Mesendoderm (in vitro differentiated cells): ENCODE measurements around the gene ZNF530. TPM values are rescaled to one million over a fixed set of nuclear protein-coding genes. Genes with fewer than 3 reads are reported as not detected.

ENCODE experiments used
- DNase-seq: peaks from one replicate; pipeline ENCODE4 v3.0.0; 2013
- H2AK5ac ChIP-seq: 2 replicates; pipeline ENCODE4 v1.6.1; 2013; ENCODE audit warnings: low read length, inconsistent platforms
- H2BK120ac ChIP-seq: 2 replicates; pipeline ENCODE4 v1.6.1; 2013; ENCODE audit warnings: low read depth, mild to moderate bottlenecking, low read length, moderate library complexity, mixed read lengths
- H2BK15ac ChIP-seq: replicated peaks from 2 replicates; pipeline ENCODE4 v1.6.1; 2013; ENCODE audit warnings: low read depth, mild to moderate bottlenecking, moderate library complexity
- H2BK5ac ChIP-seq: 2 replicates; pipeline ENCODE4 v1.6.1; 2013; ENCODE audit warnings: low read length, inconsistent platforms
- H3K18ac ChIP-seq: 2 replicates; pipeline ENCODE4 v1.6.1; 2013; ENCODE audit warnings: mild to moderate bottlenecking, low read length, mixed read lengths
- H3K23ac ChIP-seq: one replicate; pipeline ENCODE4 v1.6.1; 2013; ENCODE audit warnings: low read length
- H3K27ac ChIP-seq: 2 replicates; pipeline ENCODE4 v1.5.1; 2013; ENCODE audit warnings: low read depth, mild to moderate bottlenecking, inconsistent platforms, low read length, moderate library complexity
- H3K27me3 ChIP-seq: 2 replicates; pipeline ENCODE4 v1.6.1; 2013; ENCODE audit warnings: low read length, control low read depth, mild to moderate bottlenecking, inconsistent platforms; ENCODE audit not compliant: insufficient read depth, poor library complexity
- H3K36me3 ChIP-seq: 2 replicates; pipeline ENCODE4 v1.6.1; 2013; ENCODE audit warnings: low read length, inconsistent platforms; ENCODE audit not compliant: control insufficient read depth, insufficient read depth
- H3K4ac ChIP-seq: one replicate; pipeline ENCODE4 v1.6.1; 2013; ENCODE audit warnings: low read depth, mild to moderate bottlenecking, low read length, moderate library complexity
- H3K4me1 ChIP-seq: 2 replicates; pipeline ENCODE4 v1.6.1; 2013; ENCODE audit warnings: low read depth, low read length, inconsistent platforms; ENCODE audit not compliant: control insufficient read depth
- H3K4me2 ChIP-seq: 2 replicates; pipeline ENCODE4 v1.6.1; 2013; ENCODE audit warnings: low read length
- H3K4me3 ChIP-seq: 2 replicates; pipeline ENCODE4 v1.5.1; 2013; ENCODE audit warnings: mild to moderate bottlenecking, low read length
- H3K56ac ChIP-seq: one replicate; pipeline ENCODE4 v1.6.1; 2013; ENCODE audit warnings: low read length
- H3K79me1 ChIP-seq: 2 replicates; pipeline ENCODE4 v1.6.1; 2013; ENCODE audit warnings: low read length, inconsistent platforms
- H3K79me2 ChIP-seq: 2 replicates; pipeline ENCODE4 v1.6.1; 2013; ENCODE audit warnings: mild to moderate bottlenecking, low read length; ENCODE audit not compliant: control insufficient read depth, insufficient read depth
- H3K9ac ChIP-seq: 2 replicates; pipeline ENCODE4 v1.6.1; 2013; ENCODE audit warnings: low read length, inconsistent platforms
- H4K5ac ChIP-seq: one replicate; pipeline ENCODE4 v1.6.1; 2013; ENCODE audit warnings: low read length
- H4K8ac ChIP-seq: one replicate; pipeline ENCODE4 v1.6.1; 2013; ENCODE audit warnings: low read depth, mild to moderate bottlenecking, control low read depth, low read length, moderate library complexity
- WGBS: extraction: QIAGEN DNeasy Blood & Tissue Kit; methylation state at CpG from one replicate; pipeline ENCODE4 v1.1.7; 2013; ENCODE audit warnings: low lambda C conversion rate, missing lambda C conversion rate; ENCODE audit not compliant: insufficient coverage; ENCODE audit errors: extremely low coverage; 5-methylcytosine and 5-hydroxymethylcytosine counted together
- polyA plus RNA-seq, 2 experiments: library from polyadenylated mRNA; stranded (reverse); fragments of 200-250 nt; gene quantifications; one replicate each; pipeline ENCODE4 v1.2.3, GENCODE V29; 2013

Gene ZNF530
- 4.8 TPM for polyA plus RNA-seq (2013, experiment 1 of 2)
- polyA plus RNA-seq (2013, experiment 2 of 2): 4.6 TPM

GRCh38 chr19:57599761-57600383 lies at the start of gene ZNF530:
TSS of gene ZNF530 (plus strand) at chr19:57599885. CDS start at chr19:57604346, 4,461 bp downstream.
- peaks cover 10% of the 10 kb centered on the region for H3K79me1 ChIP-seq
- H3K36me3 ChIP-seq: no peaks in the 10 kb centered on the region
- DNase-seq: peak; percentile 97
- H3K4me2 ChIP-seq: peak within 1 kb of the TSS; percentile 85
- no peak within 1 kb of the TSS for H4K8ac ChIP-seq
- H2AK5ac ChIP-seq: no peak within 1 kb of the TSS
- no peaks in the 10 kb centered on the region for H3K27me3 ChIP-seq
- H3K56ac ChIP-seq: peak within 1 kb of the TSS; percentile 92
- H3K4me3 ChIP-seq: peak within 1 kb of the TSS; percentile 92
- no peak within 1 kb of the TSS for H3K23ac ChIP-seq
- no peak within 1 kb of the TSS for H3K4ac ChIP-seq
- no peaks in the 10 kb centered on the region for H3K79me2 ChIP-seq
- H3K27ac ChIP-seq: no peak within 1 kb of the TSS
- H2BK15ac ChIP-seq: no peak within 1 kb of the TSS
- no peak within 1 kb of the TSS for H3K18ac ChIP-seq
- peaks cover 2% of the 10 kb centered on the region for H3K4me1 ChIP-seq
- no CpG with 5 or more reads among the region's 53 CpGs for WGBS
- no peak within 1 kb of the TSS for H4K5ac ChIP-seq
- H3K9ac ChIP-seq: peak within 1 kb of the TSS; percentile 90
- H2BK5ac ChIP-seq: no peak within 1 kb of the TSS
- no peak within 1 kb of the TSS for H2BK120ac ChIP-seq

DNA sequence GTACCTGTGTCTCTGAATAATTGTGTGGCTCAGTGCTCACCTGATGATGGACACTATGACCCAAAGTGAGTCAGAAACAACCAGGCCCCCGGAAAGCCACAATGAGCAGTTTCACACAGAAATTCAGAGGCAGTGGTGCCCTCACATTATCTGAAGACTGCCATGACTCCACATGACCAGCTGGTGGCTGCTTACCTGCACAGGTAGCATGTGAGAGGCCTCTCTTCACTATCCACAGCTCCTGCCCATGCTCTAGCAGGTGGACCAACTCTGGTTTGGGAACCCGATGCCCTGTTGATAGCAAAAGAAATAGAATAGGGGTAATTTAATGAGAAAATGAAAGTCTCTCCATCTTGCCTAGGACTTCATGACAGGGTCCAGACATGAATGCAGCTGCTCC lies 47.3 kb upstream of the ZNF530 start:
- Histone ChIP-seq H2BK120ac (no peak overlapping the region), H3K36me3 (peaks cover 8% of the 10 kb centered on the region), H3K4me3 (no peak overlapping the region), H4K8ac (no peak overlapping the region), H3K27ac (no peak overlapping the region), H3K4me1 (no peaks in the 10 kb centered on the region), H4K5ac (no peak overlapping the region), H3K4me2 (no peak overlapping the region), H2AK5ac (no peak overlapping the region), H3K27me3 (no peaks in the 10 kb centered on the region), H3K9ac (no peak overlapping the region), H3K79me2 (no peaks in the 10 kb centered on the region), H3K79me1 (no peaks in the 10 kb centered on the region), H3K4ac (no peak overlapping the region), H3K23ac (no peak overlapping the region), H3K56ac (no peak overlapping the region), H3K18ac (no peak overlapping the region), H2BK15ac (no peak overlapping the region), H2BK5ac (no peak overlapping the region)
- no CpG with 5 or more reads among the region's 2 CpGs for WGBS
- DNase-seq: no peak

DNA sequence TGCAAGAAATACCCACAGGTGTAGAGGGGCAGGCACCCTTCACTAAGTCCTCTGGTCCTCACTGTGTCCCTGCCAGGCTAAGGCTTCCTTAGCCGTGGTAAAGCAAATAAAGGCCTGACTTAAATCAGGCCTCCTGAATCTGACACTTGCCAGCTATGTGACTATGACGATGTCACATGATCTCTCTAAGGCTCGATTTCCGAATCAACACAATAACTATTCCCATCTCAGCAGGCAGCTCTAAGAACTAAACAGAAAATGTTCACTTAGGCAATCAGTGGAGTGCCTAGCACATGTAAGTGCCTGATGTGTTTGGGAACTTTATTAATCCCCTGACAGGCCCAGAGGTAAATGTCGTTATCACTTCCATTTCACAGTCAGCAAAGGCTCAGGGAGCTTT lies 42.0 kb upstream of the ZNF530 start:
- no peak overlapping the region for H3K23ac ChIP-seq
- no peak overlapping the region for H3K4ac ChIP-seq
- DNase-seq: no peak
- H3K4me1 ChIP-seq: peaks cover 4% of the 10 kb centered on the region
- no peak overlapping the region for H2AK5ac ChIP-seq
- no peak overlapping the region for H3K27ac ChIP-seq
- no peaks in the 10 kb centered on the region for H3K36me3 ChIP-seq
- no peak overlapping the region for H2BK5ac ChIP-seq
- H3K4me3 ChIP-seq: no peak overlapping the region
- peaks cover 12% of the 10 kb centered on the region for H3K79me1 ChIP-seq
- no peaks in the 10 kb centered on the region for H3K27me3 ChIP-seq
- H3K9ac ChIP-seq: no peak overlapping the region
- H2BK120ac ChIP-seq: no peak overlapping the region
- no CpG with 5 or more reads among the region's 5 CpGs for WGBS
- H2BK15ac ChIP-seq: no peak overlapping the region
- H4K8ac ChIP-seq: no peak overlapping the region
- no peak overlapping the region for H3K4me2 ChIP-seq
- no peak overlapping the region for H3K56ac ChIP-seq
- no peak overlapping the region for H4K5ac ChIP-seq
- peaks cover 7% of the 10 kb centered on the region for H3K79me2 ChIP-seq
- no peak overlapping the region for H3K18ac ChIP-seq

GRCh38 chr19:57558525-57558924 lies 41.2 kb upstream of the ZNF530 start:
- no peak overlapping the region for H3K23ac ChIP-seq
- peak overlapping the region; percentile 97 for H3K4me3 ChIP-seq
- no peak overlapping the region for H3K18ac ChIP-seq
- H3K27ac ChIP-seq: no peak overlapping the region
- no CpG with 5 or more reads among the region's 6 CpGs for WGBS
- peak overlapping the region; percentile 96 for H3K9ac ChIP-seq
- H2BK120ac ChIP-seq: no peak overlapping the region
- DNase-seq: peak; percentile 51
- H3K4me2 ChIP-seq: peak overlapping the region; percentile 47
- peaks cover 12% of the 10 kb centered on the region for H3K79me1 ChIP-seq
- no peak overlapping the region for H3K4ac ChIP-seq
- no peaks in the 10 kb centered on the region for H3K36me3 ChIP-seq
- H3K4me1 ChIP-seq: peaks cover 4% of the 10 kb centered on the region
- H2BK15ac ChIP-seq: no peak overlapping the region
- no peak overlapping the region for H2BK5ac ChIP-seq
- H3K56ac ChIP-seq: peak overlapping the region; percentile 97
- no peak overlapping the region for H2AK5ac ChIP-seq
- peaks cover 7% of the 10 kb centered on the region for H3K79me2 ChIP-seq
- H3K27me3 ChIP-seq: no peaks in the 10 kb centered on the region
- H4K5ac ChIP-seq: no peak overlapping the region
- H4K8ac ChIP-seq: no peak overlapping the region

- H2BK15ac ChIP-seq: no peak overlapping the region
- no CpG with 5 or more reads among the region's 22 CpGs for WGBS
- H4K8ac ChIP-seq: no peak overlapping the region
- no peak overlapping the region for H2BK5ac ChIP-seq
- DNase-seq: peak; percentile 56
- H4K5ac ChIP-seq: no peak overlapping the region
- H2AK5ac ChIP-seq: no peak overlapping the region
- H3K79me2 ChIP-seq: peaks cover 7% of the 10 kb centered on the region
- H2BK120ac ChIP-seq: no peak overlapping the region
- H3K4me3 ChIP-seq: peak overlapping the region; percentile 97
- H3K18ac ChIP-seq: no peak overlapping the region
- no peak overlapping the region for H3K4ac ChIP-seq
- H3K79me1 ChIP-seq: peaks cover 12% of the 10 kb centered on the region
- peak overlapping the region; percentile 57 for H3K23ac ChIP-seq
- H3K27me3 ChIP-seq: no peaks in the 10 kb centered on the region
- H3K27ac ChIP-seq: no peak overlapping the region
- H3K56ac ChIP-seq: peak overlapping the region; percentile 97
- no peaks in the 10 kb centered on the region for H3K36me3 ChIP-seq
- H3K4me2 ChIP-seq: peak overlapping the region; percentile 47
- H3K9ac ChIP-seq: peak overlapping the region; percentile 96
- H3K4me1 ChIP-seq: peaks cover 4% of the 10 kb centered on the region
Measured at GRCh38 chr19:57559008-57559403, 40.7 kb upstream of the ZNF530 start.
